ENCODE results near the gene ZNF678.

The ZNF678 gene

DNA sequence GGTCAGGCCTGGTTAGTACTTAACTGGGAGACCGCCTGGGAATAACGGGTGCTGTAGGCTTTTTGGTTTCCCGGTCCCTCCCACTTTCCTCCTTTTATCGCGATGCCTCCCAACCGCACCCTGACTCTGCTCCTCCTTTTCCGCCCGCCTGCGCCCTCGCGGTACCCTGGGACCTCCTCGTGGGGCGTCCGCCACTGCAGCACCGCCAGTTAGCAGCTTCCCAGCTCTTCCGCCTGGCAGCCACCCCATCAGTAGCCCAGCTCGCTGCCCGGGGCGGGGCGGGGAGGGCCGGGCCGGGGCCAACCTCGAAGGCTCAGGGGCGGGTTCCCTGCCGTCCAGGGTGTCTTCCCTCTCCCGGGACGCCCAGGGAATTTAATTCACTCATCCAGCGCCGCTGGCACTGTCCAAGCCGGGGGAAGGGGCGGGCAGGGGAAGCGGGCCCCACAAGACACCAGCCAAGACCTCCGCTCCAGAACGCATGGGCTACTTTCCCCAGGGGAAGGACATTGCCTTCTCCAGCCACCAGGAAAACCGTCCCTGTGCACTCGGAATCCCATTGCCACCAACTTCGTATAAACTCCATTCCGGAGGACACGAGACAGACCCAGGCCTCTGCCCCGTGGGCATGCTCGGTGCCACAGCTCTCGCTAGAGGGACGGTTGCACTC is 2.0 kb upstream of the ZNF678 start:
- CTCF ChIA-PET = interaction anchor here (0.8 to 1.5 kb wide), 3 partner anchors 15 to 80 kb away, joined by 3 to 4 read pairs (median 3); no protein-coding TSS in a partner anchor
- POLR2A ChIA-PET = no interaction called here
- peaks cover 0 to 48% (median 11%) of the 10 kb centered on the region in 5 experiments for H3K9me3 ChIP-seq (ENCODE audit: control extremely low read depth in 1 of 5, control insufficient read depth in 4 of 5, insufficient read depth in 2 of 5, low read depth in 1 of 5, low read length in 4 of 5)

DNA sequence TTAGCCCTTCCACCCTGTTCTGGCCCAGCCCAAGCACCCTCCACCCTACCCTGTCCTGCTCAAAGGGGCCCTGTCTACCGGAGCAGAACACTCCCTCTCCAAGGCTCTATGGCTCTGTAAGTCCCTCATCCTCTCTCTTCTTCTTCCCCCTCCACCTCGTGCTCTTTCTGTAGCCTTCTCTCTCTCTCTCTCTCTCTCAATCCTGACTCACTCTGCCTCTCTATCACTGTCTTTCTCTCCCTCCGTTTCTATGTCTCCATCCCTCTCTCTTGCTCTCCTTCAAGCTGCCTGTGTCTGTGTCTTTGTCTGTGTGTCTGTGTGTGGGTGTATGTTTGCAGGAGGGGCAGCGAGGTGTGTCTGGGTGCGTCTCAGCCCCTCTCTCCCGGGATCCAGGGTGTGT is 1.3 kb upstream of the ZNF678 start:
- WGBS (ENCODE audit: insufficient coverage) = 81% methylated on average over 5 of the region's 6 CpGs

More for the DNA sequence above, 2.0 kb upstream of the ZNF678 start:
- H3K36me3 ChIP-seq (ENCODE audit: control insufficient read depth in 4 of 4, insufficient read depth in 4 of 4, low read length in 3 of 4) = peaks cover 0 to 5% (median 4%) of the 10 kb centered on the region in 4 experiments
- no peak overlapping the region for H3K27ac ChIP-seq (ENCODE audit: insufficient read depth in 1 of 2, low read depth in 1 of 2, low read length in 2 of 2, poor library complexity in 1 of 2, severe bottlenecking in 2 of 2)
- H3K4me3 ChIP-seq (ENCODE audit: control insufficient read depth in 1 of 7, extremely low read depth in 1 of 7, insufficient read depth in 4 of 7, low read depth in 2 of 7, low read length in 6 of 7) = peak overlapping the region in 3 of 7 experiments; percentile 29 to 57 (median 46)
- WGBS (ENCODE audit: insufficient coverage) = 76% methylated on average over 34 of the region's 43 CpGs
- DNase-seq = no peak
- peaks cover 0 to 51% (median 19%) of the 10 kb centered on the region in 5 experiments for H3K27me3 ChIP-seq (replicated peaks in 2 of 5; ENCODE audit: control insufficient read depth in 4 of 5, insufficient read depth in 5 of 5, low read length in 4 of 5)
- H3K4me1 ChIP-seq (ENCODE audit: control extremely low read depth in 1 of 4, control insufficient read depth in 4 of 4, insufficient read depth in 4 of 4, low read length in 3 of 4) = peaks cover 7 to 26% (median 16%) of the 10 kb centered on the region in 4 experiments

DNA sequence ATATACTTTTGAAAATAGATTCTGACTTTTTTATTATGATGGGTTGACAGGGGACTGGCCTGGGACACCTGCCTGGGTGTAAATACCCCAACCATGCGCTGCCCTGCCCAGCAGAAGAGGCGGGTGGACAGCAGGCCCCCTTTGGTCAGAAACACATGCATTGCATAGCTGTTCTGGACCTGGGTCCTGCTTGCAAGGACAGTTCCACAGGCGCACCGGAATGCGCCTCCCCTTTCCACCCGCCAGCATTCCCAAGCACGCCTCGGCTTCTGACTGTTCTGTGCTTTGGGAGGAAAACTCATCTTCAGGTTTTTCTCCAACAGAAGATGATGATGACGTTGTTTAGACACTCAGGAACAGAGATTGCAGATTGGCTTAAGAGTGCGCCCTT is 428 bp upstream of the ZNF678 start:
- peaks cover 7 to 26% (median 16%) of the 10 kb centered on the region in 4 experiments for H3K4me1 ChIP-seq (ENCODE audit: control extremely low read depth in 1 of 4, control insufficient read depth in 4 of 4, insufficient read depth in 4 of 4, low read length in 3 of 4)
- peak overlapping the region in 1 of 2 experiments; percentile 98 for H3K27ac ChIP-seq (ENCODE audit: insufficient read depth in 1 of 2, low read depth in 1 of 2, low read length in 2 of 2, poor library complexity in 1 of 2, severe bottlenecking in 2 of 2)
- 100% methylated on average over 8 of the region's 10 CpGs for WGBS (ENCODE audit: insufficient coverage)
- CTCF ChIA-PET = interaction anchor here (1.0 to 1.7 kb wide), 2 partner anchors 20 to 21 kb away, joined by 5 to 8 read pairs; no protein-coding TSS in a partner anchor
- peaks cover 1 to 49% (median 20%) of the 10 kb centered on the region in 5 experiments for H3K9me3 ChIP-seq (ENCODE audit: control extremely low read depth in 1 of 5, control insufficient read depth in 4 of 5, insufficient read depth in 2 of 5, low read depth in 1 of 5, low read length in 4 of 5)
- peaks cover 0 to 45% (median 19%) of the 10 kb centered on the region in 5 experiments for H3K27me3 ChIP-seq (replicated peaks in 2 of 5; ENCODE audit: control insufficient read depth in 4 of 5, insufficient read depth in 5 of 5, low read length in 4 of 5)
- H3K36me3 ChIP-seq (ENCODE audit: control insufficient read depth in 4 of 4, insufficient read depth in 4 of 4, low read length in 3 of 4) = peaks cover 4 to 12% (median 6%) of the 10 kb centered on the region in 4 experiments
- DNase-seq = no peak
- POLR2A ChIA-PET = interaction anchor here (0.9 kb wide), 1 partner anchor 20 kb away, joined by 3 read pairs; no protein-coding TSS in a partner anchor
- H3K4me3 ChIP-seq (ENCODE audit: control insufficient read depth in 1 of 7, extremely low read depth in 1 of 7, insufficient read depth in 4 of 7, low read depth in 2 of 7, low read length in 6 of 7) = peak overlapping the region in 5 of 7 experiments; percentile 83 to 93 (median 87)

More for the DNA sequence above, 1.3 kb upstream of the ZNF678 start:
- ChIA-PET POLR2A (no interaction called here), CTCF (interaction anchor here (1.0 kb wide), 1 partner anchor 21 kb away, joined by 5 read pairs; no protein-coding TSS in a partner anchor)
- peaks cover 7 to 26% (median 16%) of the 10 kb centered on the region in 4 experiments for H3K4me1 ChIP-seq (ENCODE audit: control extremely low read depth in 1 of 4, control insufficient read depth in 4 of 4, insufficient read depth in 4 of 4, low read length in 3 of 4)
- no peak overlapping the region for H3K4me3 ChIP-seq (ENCODE audit: control insufficient read depth in 1 of 7, extremely low read depth in 1 of 7, insufficient read depth in 4 of 7, low read depth in 2 of 7, low read length in 6 of 7)
- peaks cover 0 to 49% (median 17%) of the 10 kb centered on the region in 5 experiments for H3K9me3 ChIP-seq (ENCODE audit: control extremely low read depth in 1 of 5, control insufficient read depth in 4 of 5, insufficient read depth in 2 of 5, low read depth in 1 of 5, low read length in 4 of 5)
- peaks cover under 1 to 7% (median 5%) of the 10 kb centered on the region in 4 experiments for H3K36me3 ChIP-seq (ENCODE audit: control insufficient read depth in 4 of 4, insufficient read depth in 4 of 4, low read length in 3 of 4)
- no peak for DNase-seq
- H3K27ac ChIP-seq (ENCODE audit: insufficient read depth in 1 of 2, low read depth in 1 of 2, low read length in 2 of 2, poor library complexity in 1 of 2, severe bottlenecking in 2 of 2) = no peak overlapping the region
- H3K27me3 ChIP-seq (replicated peaks in 2 of 5; ENCODE audit: control insufficient read depth in 4 of 5, insufficient read depth in 5 of 5, low read length in 4 of 5) = peaks cover 0 to 48% (median 19%) of the 10 kb centered on the region in 5 experiments

DNA sequence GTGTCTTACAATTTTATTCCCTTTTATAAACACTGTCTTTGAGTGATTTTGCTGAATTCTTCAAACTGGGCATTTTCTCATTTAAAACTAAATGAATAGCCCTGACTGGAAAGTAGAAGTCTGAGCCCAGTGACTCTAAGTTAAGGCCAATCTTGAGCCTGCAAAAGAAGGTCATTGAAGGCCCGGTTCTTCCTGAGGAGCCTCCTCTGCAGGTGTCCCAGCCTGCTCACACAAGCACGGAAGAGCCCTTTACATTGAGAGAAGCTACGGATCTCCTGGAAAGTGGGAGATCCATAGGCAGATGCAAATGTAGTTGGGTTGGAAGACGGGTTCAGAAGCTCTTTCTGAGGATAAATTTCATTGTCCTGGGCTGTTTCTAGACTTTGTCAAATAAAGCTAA is 3.9 kb downstream of the ZNF678 start:
- no peak for DNase-seq
- H3K27me3 ChIP-seq (replicated peaks in 2 of 5; ENCODE audit: control insufficient read depth in 4 of 5, insufficient read depth in 5 of 5, low read length in 4 of 5) = peaks cover 0 to 2% (median 0%) of the 10 kb centered on the region in 5 experiments
- 94% methylated on average over 3 of the region's 4 CpGs for WGBS (ENCODE audit: insufficient coverage)
- H3K4me3 ChIP-seq (ENCODE audit: control insufficient read depth in 1 of 7, extremely low read depth in 1 of 7, insufficient read depth in 4 of 7, low read depth in 2 of 7, low read length in 6 of 7) = peak overlapping the region in 1 of 7 experiments; percentile 5
- H3K27ac ChIP-seq (ENCODE audit: insufficient read depth in 1 of 2, low read depth in 1 of 2, low read length in 2 of 2, poor library complexity in 1 of 2, severe bottlenecking in 2 of 2) = no peak overlapping the region
- H3K9me3 ChIP-seq (ENCODE audit: control extremely low read depth in 1 of 5, control insufficient read depth in 4 of 5, insufficient read depth in 2 of 5, low read depth in 1 of 5, low read length in 4 of 5) = peaks cover 4 to 45% (median 25%) of the 10 kb centered on the region in 5 experiments
- peaks cover 6 to 13% (median 7%) of the 10 kb centered on the region in 4 experiments for H3K4me1 ChIP-seq (ENCODE audit: control extremely low read depth in 1 of 4, control insufficient read depth in 4 of 4, insufficient read depth in 4 of 4, low read length in 3 of 4)
- CTCF ChIA-PET = no interaction called here
- peaks cover 10 to 33% (median 13%) of the 10 kb centered on the region in 4 experiments for H3K36me3 ChIP-seq (ENCODE audit: control insufficient read depth in 4 of 4, insufficient read depth in 4 of 4, low read length in 3 of 4)
- POLR2A ChIA-PET = no interaction called here

DNA sequence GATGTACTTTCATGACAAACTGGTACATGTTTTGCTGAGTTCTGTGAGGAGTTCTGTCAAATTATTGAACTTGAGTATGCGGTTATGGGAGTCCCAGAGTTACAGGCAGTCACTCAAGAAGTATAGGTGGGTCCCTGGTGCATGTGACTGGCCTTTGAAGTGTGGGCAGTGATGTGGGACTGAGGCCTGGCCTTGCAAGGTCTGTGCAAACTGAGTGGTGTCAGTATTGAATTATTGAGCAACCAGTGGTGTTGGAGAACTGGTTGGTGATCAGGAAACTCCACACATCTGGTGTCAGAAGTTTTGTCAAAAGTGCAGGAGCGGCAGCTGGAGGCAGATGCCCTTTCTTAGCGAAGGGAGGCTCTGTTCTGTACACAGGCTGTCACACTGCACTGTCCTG is 5.2 kb downstream of the ZNF678 start:
- 96% methylated on average over 3 of the region's 3 CpGs for WGBS (ENCODE audit: insufficient coverage)
- Histone ChIP-seq H3K4me3 (ENCODE audit: control insufficient read depth in 1 of 7, extremely low read depth in 1 of 7, insufficient read depth in 4 of 7, low read depth in 2 of 7, low read length in 6 of 7) (no peak overlapping the region), H3K9me3 (ENCODE audit: control extremely low read depth in 1 of 5, control insufficient read depth in 4 of 5, insufficient read depth in 2 of 5, low read depth in 1 of 5, low read length in 4 of 5) (peaks cover 10 to 59% (median 32%) of the 10 kb centered on the region in 5 experiments), H3K36me3 (ENCODE audit: control insufficient read depth in 4 of 4, insufficient read depth in 4 of 4, low read length in 3 of 4) (peaks cover 15 to 43% (median 18%) of the 10 kb centered on the region in 4 experiments), H3K4me1 (ENCODE audit: control extremely low read depth in 1 of 4, control insufficient read depth in 4 of 4, insufficient read depth in 4 of 4, low read length in 3 of 4) (peaks cover 6 to 11% (median 7%) of the 10 kb centered on the region in 4 experiments), H3K27me3 (replicated peaks in 2 of 5; ENCODE audit: control insufficient read depth in 4 of 5, insufficient read depth in 5 of 5, low read length in 4 of 5) (no peaks in the 10 kb centered on the region), H3K27ac (ENCODE audit: insufficient read depth in 1 of 2, low read depth in 1 of 2, low read length in 2 of 2, poor library complexity in 1 of 2, severe bottlenecking in 2 of 2) (no peak overlapping the region)
- ChIA-PET CTCF (no interaction called here), POLR2A (no interaction called here)
- no peak for DNase-seq

DNA sequence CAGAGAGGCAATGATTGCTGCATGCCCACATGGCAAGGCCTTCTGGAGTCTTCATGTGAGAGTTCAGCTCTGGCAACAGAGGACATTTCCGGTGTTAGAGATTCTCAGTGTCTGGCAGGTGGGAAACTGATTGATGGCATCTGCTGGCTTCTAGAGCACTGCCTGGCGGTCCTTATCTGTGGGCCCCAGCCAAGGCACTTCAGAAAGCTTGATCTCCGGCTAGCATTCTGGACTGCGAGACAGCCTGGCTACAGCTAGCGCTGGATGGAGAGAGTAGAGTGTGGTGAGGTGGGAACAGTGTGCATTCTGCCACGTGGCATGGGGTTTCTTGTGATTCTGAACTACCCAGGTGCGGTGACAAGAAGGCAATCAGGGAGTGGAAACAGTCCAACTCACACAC is 9.4 kb downstream of the ZNF678 start:
- no peaks in the 10 kb centered on the region for H3K27me3 ChIP-seq (replicated peaks in 2 of 5; ENCODE audit: control insufficient read depth in 4 of 5, insufficient read depth in 5 of 5, low read length in 4 of 5)
- POLR2A ChIA-PET = no interaction called here
- H3K9me3 ChIP-seq (ENCODE audit: control extremely low read depth in 1 of 5, control insufficient read depth in 4 of 5, insufficient read depth in 2 of 5, low read depth in 1 of 5, low read length in 4 of 5) = peaks cover 15 to 79% (median 33%) of the 10 kb centered on the region in 5 experiments
- WGBS (ENCODE audit: insufficient coverage) = 95% methylated on average over 7 of the region's 7 CpGs
- no peak overlapping the region for H3K27ac ChIP-seq (ENCODE audit: insufficient read depth in 1 of 2, low read depth in 1 of 2, low read length in 2 of 2, poor library complexity in 1 of 2, severe bottlenecking in 2 of 2)
- peaks cover 10 to 37% (median 13%) of the 10 kb centered on the region in 4 experiments for H3K36me3 ChIP-seq (ENCODE audit: control insufficient read depth in 4 of 4, insufficient read depth in 4 of 4, low read length in 3 of 4)
- no peak for DNase-seq
- no peaks in the 10 kb centered on the region for H3K4me1 ChIP-seq (ENCODE audit: control extremely low read depth in 1 of 4, control insufficient read depth in 4 of 4, insufficient read depth in 4 of 4, low read length in 3 of 4)
- CTCF ChIA-PET = no interaction called here
- no peak overlapping the region for H3K4me3 ChIP-seq (ENCODE audit: control insufficient read depth in 1 of 7, extremely low read depth in 1 of 7, insufficient read depth in 4 of 7, low read depth in 2 of 7, low read length in 6 of 7)

DNA sequence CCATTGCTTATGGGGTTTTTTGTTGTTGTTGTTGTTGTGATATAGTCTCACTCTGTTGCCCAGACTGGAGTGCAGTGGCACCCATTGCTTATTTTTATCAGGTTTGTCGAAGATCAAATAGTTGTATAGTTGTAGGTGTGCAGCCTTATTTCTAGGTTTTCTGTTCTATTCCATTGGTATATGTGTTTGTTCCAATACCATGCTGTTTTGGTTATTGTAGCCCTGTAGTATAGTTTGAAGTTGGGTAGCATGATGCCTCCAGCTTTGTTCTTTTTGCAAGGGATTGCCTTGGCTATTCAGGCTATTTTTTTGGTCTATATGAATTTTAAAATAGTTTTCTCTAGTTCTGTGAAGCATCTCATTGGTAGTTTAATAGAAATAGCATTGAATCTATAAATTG is 11.6 kb downstream of the ZNF678 start:
- ChIA-PET CTCF (no interaction called here), POLR2A (no interaction called here)
- Histone ChIP-seq H3K4me3 (ENCODE audit: control insufficient read depth in 1 of 7, extremely low read depth in 1 of 7, insufficient read depth in 4 of 7, low read depth in 2 of 7, low read length in 6 of 7) (no peak overlapping the region), H3K27me3 (replicated peaks in 2 of 5; ENCODE audit: control insufficient read depth in 4 of 5, insufficient read depth in 5 of 5, low read length in 4 of 5) (no peaks in the 10 kb centered on the region), H3K9me3 (ENCODE audit: control extremely low read depth in 1 of 5, control insufficient read depth in 4 of 5, insufficient read depth in 2 of 5, low read depth in 1 of 5, low read length in 4 of 5) (peaks cover 15 to 84% (median 49%) of the 10 kb centered on the region in 5 experiments), H3K27ac (ENCODE audit: insufficient read depth in 1 of 2, low read depth in 1 of 2, low read length in 2 of 2, poor library complexity in 1 of 2, severe bottlenecking in 2 of 2) (no peak overlapping the region), H3K4me1 (ENCODE audit: control extremely low read depth in 1 of 4, control insufficient read depth in 4 of 4, insufficient read depth in 4 of 4, low read length in 3 of 4) (no peaks in the 10 kb centered on the region), H3K36me3 (ENCODE audit: control insufficient read depth in 4 of 4, insufficient read depth in 4 of 4, low read length in 3 of 4) (peaks cover 8 to 32% (median 10%) of the 10 kb centered on the region in 4 experiments)
- DNase-seq = no peak
- WGBS (ENCODE audit: insufficient coverage) = no CpG with 5 or more reads among the region's 1 CpG

All from common myeloid progenitor, CD34-positive (primary cell).